ENCODE results near the gene KRT28.

DNA sequence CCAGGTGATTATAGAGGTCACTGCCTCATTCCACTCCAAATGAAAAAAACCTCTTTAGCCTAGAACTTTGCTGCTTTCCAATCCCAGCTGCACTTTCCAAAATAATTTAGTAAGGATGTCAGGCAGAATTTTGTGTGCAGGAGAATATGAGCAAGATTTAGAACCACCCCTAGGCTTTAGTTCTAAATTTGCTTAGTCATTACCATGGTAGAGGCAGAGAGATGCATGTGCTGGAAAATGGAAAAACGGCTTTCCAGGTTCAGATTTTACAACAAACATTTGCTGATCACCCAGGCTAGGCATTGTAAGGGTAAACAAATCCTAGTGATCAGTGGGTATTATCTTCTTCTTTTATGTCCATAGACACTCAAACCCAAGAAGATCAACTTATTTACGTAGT is 34.1 kb downstream of the KRT28 start:
- no peak for TF ChIP-seq ZNF232 (CRISPR knock-in tag; IDR thresholded peaks at IDR 0.05; ENCODE audit: borderline replicate concordance)
- TF ChIP-seq, protein P1, sequence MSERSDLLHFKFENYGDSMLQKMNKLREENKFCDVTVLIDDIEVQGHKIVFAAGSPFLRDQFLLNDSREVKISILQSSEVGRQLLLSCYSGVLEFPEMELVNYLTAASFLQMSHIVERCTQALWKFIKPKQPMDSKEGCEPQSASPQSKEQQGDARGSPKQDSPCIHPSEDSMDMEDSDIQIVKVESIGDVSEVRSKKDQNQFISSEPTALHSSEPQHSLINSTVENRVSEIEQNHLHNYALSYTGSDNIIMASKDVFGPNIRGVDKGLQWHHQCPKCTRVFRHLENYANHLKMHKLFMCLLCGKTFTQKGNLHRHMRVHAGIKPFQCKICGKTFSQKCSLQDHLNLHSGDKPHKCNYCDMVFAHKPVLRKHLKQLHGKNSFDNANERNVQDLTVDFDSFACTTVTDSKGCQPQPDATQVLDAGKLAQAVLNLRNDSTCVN (CRISPR knock-in tag; IDR thresholded peaks at IDR 0.05; ENCODE audit: borderline replicate concordance): no peak
- no peak for TF ChIP-seq ARNT (IDR thresholded peaks at IDR 0.05)
- TF ChIP-seq MATR3 (CRISPR knock-in tag; IDR thresholded peaks at IDR 0.05): no peak
- TF ChIP-seq, protein P2, sequence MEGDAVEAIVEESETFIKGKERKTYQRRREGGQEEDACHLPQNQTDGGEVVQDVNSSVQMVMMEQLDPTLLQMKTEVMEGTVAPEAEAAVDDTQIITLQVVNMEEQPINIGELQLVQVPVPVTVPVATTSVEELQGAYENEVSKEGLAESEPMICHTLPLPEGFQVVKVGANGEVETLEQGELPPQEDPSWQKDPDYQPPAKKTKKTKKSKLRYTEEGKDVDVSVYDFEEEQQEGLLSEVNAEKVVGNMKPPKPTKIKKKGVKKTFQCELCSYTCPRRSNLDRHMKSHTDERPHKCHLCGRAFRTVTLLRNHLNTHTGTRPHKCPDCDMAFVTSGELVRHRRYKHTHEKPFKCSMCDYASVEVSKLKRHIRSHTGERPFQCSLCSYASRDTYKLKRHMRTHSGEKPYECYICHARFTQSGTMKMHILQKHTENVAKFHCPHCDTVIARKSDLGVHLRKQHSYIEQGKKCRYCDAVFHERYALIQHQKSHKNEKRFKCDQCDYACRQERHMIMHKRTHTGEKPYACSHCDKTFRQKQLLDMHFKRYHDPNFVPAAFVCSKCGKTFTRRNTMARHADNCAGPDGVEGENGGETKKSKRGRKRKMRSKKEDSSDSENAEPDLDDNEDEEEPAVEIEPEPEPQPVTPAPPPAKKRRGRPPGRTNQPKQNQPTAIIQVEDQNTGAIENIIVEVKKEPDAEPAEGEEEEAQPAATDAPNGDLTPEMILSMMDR (CRISPR knock-in tag; IDR thresholded peaks at IDR 0.05): no peak
- TF ChIP-seq, protein P3, sequence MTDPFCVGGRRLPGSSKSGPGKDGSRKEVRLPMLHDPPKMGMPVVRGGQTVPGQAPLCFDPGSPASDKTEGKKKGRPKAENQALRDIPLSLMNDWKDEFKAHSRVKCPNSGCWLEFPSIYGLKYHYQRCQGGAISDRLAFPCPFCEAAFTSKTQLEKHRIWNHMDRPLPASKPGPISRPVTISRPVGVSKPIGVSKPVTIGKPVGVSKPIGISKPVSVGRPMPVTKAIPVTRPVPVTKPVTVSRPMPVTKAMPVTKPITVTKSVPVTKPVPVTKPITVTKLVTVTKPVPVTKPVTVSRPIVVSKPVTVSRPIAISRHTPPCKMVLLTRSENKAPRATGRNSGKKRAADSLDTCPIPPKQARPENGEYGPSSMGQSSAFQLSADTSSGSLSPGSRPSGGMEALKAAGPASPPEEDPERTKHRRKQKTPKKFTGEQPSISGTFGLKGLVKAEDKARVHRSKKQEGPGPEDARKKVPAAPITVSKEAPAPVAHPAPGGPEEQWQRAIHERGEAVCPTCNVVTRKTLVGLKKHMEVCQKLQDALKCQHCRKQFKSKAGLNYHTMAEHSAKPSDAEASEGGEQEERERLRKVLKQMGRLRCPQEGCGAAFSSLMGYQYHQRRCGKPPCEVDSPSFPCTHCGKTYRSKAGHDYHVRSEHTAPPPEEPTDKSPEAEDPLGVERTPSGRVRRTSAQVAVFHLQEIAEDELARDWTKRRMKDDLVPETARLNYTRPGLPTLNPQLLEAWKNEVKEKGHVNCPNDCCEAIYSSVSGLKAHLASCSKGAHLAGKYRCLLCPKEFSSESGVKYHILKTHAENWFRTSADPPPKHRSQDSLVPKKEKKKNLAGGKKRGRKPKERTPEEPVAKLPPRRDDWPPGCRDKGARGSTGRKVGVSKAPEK (CRISPR knock-in tag; IDR thresholded peaks at IDR 0.05; ENCODE audit: borderline replicate concordance): no peak
- no peak for TF ChIP-seq GLI4 (CRISPR knock-in tag; IDR thresholded peaks at IDR 0.05; ENCODE audit: borderline replicate concordance)
- no peak for TF ChIP-seq MYC (CRISPR knock-in tag; IDR thresholded peaks at IDR 0.05; ENCODE audit: borderline replicate concordance)
